ENCODE data around the gene CLN5. TPM values are rescaled to one million over a fixed set of nuclear protein-coding genes. Genes with fewer than 3 reads are reported as not detected.
"Not testable (repeated sequence)": the region's sequence is repeated elsewhere in the genome, so short reads cannot be mapped to it uniquely, and the experiment has no call there.

CLN5 gene
- total RNA-seq, 1 experiment from 2014 or later = 10.7 TPM

- H3K4me2 ChIP-seq = no peak overlapping the region
- H3K4me3 ChIP-seq = no peak overlapping the region
- H2AFZ ChIP-seq = no peak overlapping the region
- ChIA-PET POLR2A (ENCODE audit: unreplicated experiment) (no interaction called here), CTCF (no interaction called here)
- intact Hi-C loops (cut with micrococcal nuclease; ENCODE audit: unreplicated experiment) = no loop called here
- TF ChIP-seq EZH2 (IDR thresholded peaks at IDR 0.05; ENCODE audit: low read depth) = no peak
- TF ChIP-seq, protein P1, sequence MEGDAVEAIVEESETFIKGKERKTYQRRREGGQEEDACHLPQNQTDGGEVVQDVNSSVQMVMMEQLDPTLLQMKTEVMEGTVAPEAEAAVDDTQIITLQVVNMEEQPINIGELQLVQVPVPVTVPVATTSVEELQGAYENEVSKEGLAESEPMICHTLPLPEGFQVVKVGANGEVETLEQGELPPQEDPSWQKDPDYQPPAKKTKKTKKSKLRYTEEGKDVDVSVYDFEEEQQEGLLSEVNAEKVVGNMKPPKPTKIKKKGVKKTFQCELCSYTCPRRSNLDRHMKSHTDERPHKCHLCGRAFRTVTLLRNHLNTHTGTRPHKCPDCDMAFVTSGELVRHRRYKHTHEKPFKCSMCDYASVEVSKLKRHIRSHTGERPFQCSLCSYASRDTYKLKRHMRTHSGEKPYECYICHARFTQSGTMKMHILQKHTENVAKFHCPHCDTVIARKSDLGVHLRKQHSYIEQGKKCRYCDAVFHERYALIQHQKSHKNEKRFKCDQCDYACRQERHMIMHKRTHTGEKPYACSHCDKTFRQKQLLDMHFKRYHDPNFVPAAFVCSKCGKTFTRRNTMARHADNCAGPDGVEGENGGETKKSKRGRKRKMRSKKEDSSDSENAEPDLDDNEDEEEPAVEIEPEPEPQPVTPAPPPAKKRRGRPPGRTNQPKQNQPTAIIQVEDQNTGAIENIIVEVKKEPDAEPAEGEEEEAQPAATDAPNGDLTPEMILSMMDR (conservative IDR thresholded peaks at IDR 0.05) = no peak
- H3K36me3 ChIP-seq (ENCODE audit: low read depth) = no peaks in the 10 kb centered on the region
- H3F3A ChIP-seq (ENCODE audit: insufficient read depth, low read depth) = no peaks in the 10 kb centered on the region
- BruUV-seq (replicated peaks) = no TSS peak
- no peaks in the 10 kb centered on the region for H4K20me1 ChIP-seq (ENCODE audit: insufficient read depth)
- no peak overlapping the region for H3K27ac ChIP-seq
- no peaks in the 10 kb centered on the region for H3K79me2 ChIP-seq (ENCODE audit: low read depth)
- no peaks in the 10 kb centered on the region for H3K4me1 ChIP-seq (replicated peaks; ENCODE audit: insufficient read depth)
- H3K9me3 ChIP-seq (ENCODE audit: insufficient read depth, low read depth) = no peaks in the 10 kb centered on the region; the same call in 1 of the 2 replicates
- no peaks in the 10 kb centered on the region for H3K27me3 ChIP-seq (ENCODE audit: insufficient read depth, low read depth)
- DNase-seq = no peak
- no peaks in the 10 kb centered on the region for H3K9me2 ChIP-seq (ENCODE audit: insufficient read depth)
These were observed 36.2 kb upstream of the CLN5 start for GRCh38 chr13:76955661-76956060.

DNA sequence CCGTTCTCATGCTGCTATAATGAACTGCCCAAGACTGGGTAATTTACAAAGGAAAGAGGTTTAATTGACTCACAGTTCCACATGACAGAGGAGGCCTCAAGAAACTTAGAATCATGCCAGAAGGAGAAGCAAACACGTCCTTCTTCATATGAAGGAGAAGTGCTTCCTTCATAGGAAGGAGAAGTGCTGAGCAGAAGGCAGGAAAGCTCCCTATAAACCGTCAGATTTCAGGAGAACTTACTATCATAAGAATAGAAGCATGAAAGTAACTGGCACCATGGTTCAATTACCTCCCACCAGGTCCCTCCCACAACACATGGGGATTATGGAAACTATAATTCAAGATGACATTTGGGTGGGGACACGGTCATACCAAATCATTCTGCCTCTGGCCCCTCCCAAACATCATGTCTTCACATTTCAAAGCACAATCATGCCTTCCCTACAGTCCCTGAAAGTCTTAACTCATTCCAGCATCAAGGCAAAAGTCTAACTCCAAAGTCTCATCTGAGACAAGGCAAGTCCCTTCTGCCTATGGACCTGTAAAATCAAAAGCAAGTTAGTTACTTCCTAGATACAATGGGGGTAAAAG, 32.9 kb upstream of the CLN5 start:
- H3K4me2 ChIP-seq = no peak overlapping the region
- ChIA-PET CTCF (no interaction called here), POLR2A (ENCODE audit: unreplicated experiment) (no interaction called here)
- DNase-seq = no peak
- H3K4me1 ChIP-seq (replicated peaks; ENCODE audit: insufficient read depth) = no peaks in the 10 kb centered on the region
- H3K9me2 ChIP-seq (ENCODE audit: insufficient read depth) = no peaks in the 10 kb centered on the region
- H3F3A ChIP-seq (ENCODE audit: insufficient read depth, low read depth) = no peaks in the 10 kb centered on the region
- H3K36me3 ChIP-seq (ENCODE audit: low read depth) = no peaks in the 10 kb centered on the region
- TF ChIP-seq EZH2 (IDR thresholded peaks at IDR 0.05; ENCODE audit: low read depth) = no peak
- TF ChIP-seq, protein P1 (conservative IDR thresholded peaks at IDR 0.05) = no peak
- H3K9me3 ChIP-seq (ENCODE audit: insufficient read depth, low read depth) = no peaks in the 10 kb centered on the region; the same call in 1 of the 2 replicates
- H3K4me3 ChIP-seq = no peak overlapping the region
- no peak overlapping the region for H2AFZ ChIP-seq
- no peaks in the 10 kb centered on the region for H4K20me1 ChIP-seq (ENCODE audit: insufficient read depth)
- no TSS peak for BruUV-seq (replicated peaks)
- no peaks in the 10 kb centered on the region for H3K79me2 ChIP-seq (ENCODE audit: low read depth)
- intact Hi-C loops (cut with micrococcal nuclease; ENCODE audit: unreplicated experiment) = no loop called here
- no peaks in the 10 kb centered on the region for H3K27me3 ChIP-seq (ENCODE audit: insufficient read depth, low read depth)
- H3K27ac ChIP-seq = no peak overlapping the region

DNA sequence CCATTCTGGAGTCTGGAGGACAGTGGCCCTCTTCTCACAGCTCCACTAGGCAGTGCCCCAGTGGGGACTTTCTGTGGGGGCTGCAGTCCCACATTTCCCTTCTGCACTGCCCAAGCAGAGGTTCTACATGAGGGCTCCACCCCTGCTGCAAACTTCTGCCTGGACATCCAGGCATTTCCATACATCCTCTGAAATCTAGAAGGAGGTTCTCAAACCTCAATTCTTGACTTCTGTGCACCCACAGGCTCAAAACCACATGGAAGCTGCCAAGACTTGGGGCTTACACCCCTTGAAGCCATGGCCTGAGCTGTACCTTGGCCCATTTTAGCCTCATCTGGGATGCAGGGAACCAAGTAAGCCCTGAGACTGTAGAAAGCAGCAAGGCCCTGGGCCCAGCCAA, 32.1 kb upstream of the CLN5 start:
- H3K27ac ChIP-seq; DNase-seq; H3K4me3 ChIP-seq; H3K9me2 ChIP-seq (ENCODE audit: insufficient read depth); H3K79me2 ChIP-seq (ENCODE audit: low read depth); POLR2A ChIA-PET (ENCODE audit: unreplicated experiment); H3K4me1 ChIP-seq (replicated peaks; ENCODE audit: insufficient read depth); H3K36me3 ChIP-seq (ENCODE audit: low read depth); H4K20me1 ChIP-seq (ENCODE audit: insufficient read depth); H3K27me3 ChIP-seq (ENCODE audit: insufficient read depth, low read depth); BruUV-seq (replicated peaks); H3K9me3 ChIP-seq (ENCODE audit: insufficient read depth, low read depth); CTCF ChIA-PET; H2AFZ ChIP-seq; H3F3A ChIP-seq (ENCODE audit: insufficient read depth, low read depth); H3K4me2 ChIP-seq; intact Hi-C loops (cut with micrococcal nuclease; ENCODE audit: unreplicated experiment): not testable (repeated sequence)
